Neural cell (in vitro differentiated cells): ENCODE results near the gene SETD2.

Experiments
- CTCF ChIP-seq: fragments of 450-650 bp; IDR thresholded peaks from 2 replicates; pipeline ENCODE4 v1.5.1; 2014; ENCODE audit warnings: antibody characterized with exemption, mild to moderate bottlenecking, moderate library complexity; ENCODE audit not compliant: poor library complexity, severe bottlenecking
- EZH2 ChIP-seq: fragments of 200-600, 300-800 bp; shearing (Covaris generic), sonication (generic); IDR thresholded peaks from 2 replicates; pipeline ENCODE4 v1.6.1; 2014; ENCODE audit warnings: antibody characterized with exemption, low read length, borderline replicate concordance, mild to moderate bottlenecking; ENCODE audit not compliant: insufficient read depth, poor library complexity, severe bottlenecking
- POLR2AphosphoS5 ChIP-seq: IDR thresholded peaks from 2 replicates; pipeline ENCODE4 v1.6.1; 2012

GRCh38 chr3:47017504-47018268, 146.2 kb downstream of the SETD2 start:
- TF ChIP-seq CTCF (no peak), EZH2 (no peak), POLR2AphosphoS5 (no peak)
